Measurements from ENCODE around the gene GCH1. TPM values are rescaled to one million over a fixed set of nuclear protein-coding genes. Genes with fewer than 3 reads are reported as not detected.

GCH1 gene
- total RNA-seq, 1 donor from 2014 or later = 1.2 TPM

DNA sequence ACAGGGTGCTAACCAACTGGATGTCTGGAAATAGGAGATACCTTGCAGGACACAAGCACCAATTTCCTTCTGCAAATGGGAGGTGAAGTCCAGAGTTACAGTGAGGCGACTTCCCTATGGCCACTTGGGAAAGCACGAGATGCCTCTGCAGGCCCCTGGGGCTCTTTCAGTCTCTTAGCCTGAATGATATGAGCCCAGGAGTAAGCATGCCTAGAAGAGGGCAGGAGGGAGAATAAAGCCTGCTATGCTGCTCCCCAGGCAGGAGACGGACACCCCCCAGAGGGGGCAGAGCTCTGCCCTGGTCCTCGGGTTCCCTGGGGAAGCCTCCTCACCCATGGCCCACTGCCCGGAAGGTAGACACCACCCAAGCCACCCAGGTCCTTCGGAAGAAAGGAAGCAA lies 105.1 kb downstream of the GCH1 start:
- DNase-seq = no peak

- DNase-seq = no peak
Observed at GRCh38 chr14:54796961-54797360, 105.7 kb downstream of the GCH1 start.

GRCh38 chr14:54794796-54795195 lies 107.8 kb downstream of the GCH1 start:
- no peak for DNase-seq

GRCh38 chr14:54794159-54794558 lies 108.5 kb downstream of the GCH1 start:
- DNase-seq = no peak

GRCh38 chr14:54792288-54792687 lies 110.3 kb downstream of the GCH1 start:
- no peak for DNase-seq

Small RNA genes within 50 kb of the gene (small RNA-seq; reads per million reads assigned to genes)
- gene MIR4308 (not detected), gene RNU6ATAC9P (not detected)

Other genes starting within 250 kb of the GCH1 start
- gene WDHD1, start 124.3 kb upstream of the GCH1 start, total RNA-seq = 9.0 TPM
- 39.6 TPM for gene SOCS4, start 124.4 kb upstream of the GCH1 start, total RNA-seq
- 21.8 TPM for gene MAPK1IP1L, start 148.8 kb upstream of the GCH1 start, total RNA-seq
- 15.4 TPM for gene LGALS3, start 226.4 kb upstream of the GCH1 start, total RNA-seq

All from occipital lobe (tissue), 3 donors.